ENCODE data around the gene SCMH1.
A peak's percentile ranks its signal among the peaks of the same experiment; 100 is the strongest.

SCMH1 gene

DNA sequence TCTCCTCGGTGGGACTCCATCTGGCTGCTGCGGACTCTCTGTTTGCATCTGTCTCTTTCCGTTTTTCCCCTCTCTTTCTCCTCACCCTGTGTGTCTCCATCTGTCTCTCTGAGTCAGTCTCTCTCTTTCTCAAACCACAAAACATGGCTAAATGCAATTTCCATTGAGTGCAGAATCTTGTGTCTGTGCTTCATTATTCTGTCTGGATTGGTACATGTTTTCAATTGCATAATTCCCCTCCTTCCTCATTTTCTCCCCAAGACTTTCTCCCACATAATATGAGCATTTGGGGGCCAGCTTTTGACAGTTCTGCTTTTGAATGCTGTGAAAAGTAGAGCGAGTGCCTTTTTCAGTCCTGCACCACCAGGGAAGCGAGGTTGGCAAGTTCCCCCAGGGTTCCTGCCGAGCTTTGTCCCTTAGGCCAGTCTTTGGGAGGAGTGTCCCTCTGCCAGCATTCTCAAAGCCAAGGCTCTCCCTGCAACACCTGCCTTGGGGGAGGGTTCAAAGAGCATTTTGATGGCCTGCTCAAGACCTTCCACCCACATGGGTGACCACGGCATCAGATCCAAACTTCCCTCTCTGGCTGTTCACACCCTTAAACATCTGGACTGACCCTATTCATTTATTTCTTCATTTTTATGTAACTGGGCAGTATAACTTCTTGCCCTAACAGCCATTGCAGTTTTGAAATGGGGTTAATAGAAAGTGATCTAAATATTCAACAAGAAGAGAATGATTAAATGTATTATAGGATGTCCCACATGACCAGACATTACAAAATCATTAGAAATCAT lies 32.8 kb upstream of the SCMH1 start:
- no peak for TF ChIP-seq CTCF (conservative IDR thresholded peaks at IDR 0.05; ENCODE audit: low read depth, low read length)
- H3K4me3 ChIP-seq (ENCODE audit: low read depth, low read length) = no peak overlapping the region
- no peak for DNase-seq (ENCODE audit: low read depth)

GRCh38 chr1:41272601-41273000 lies 30.5 kb upstream of the SCMH1 start:
- no peak for DNase-seq (ENCODE audit: low read depth)
- TF ChIP-seq CTCF (conservative IDR thresholded peaks at IDR 0.05; ENCODE audit: low read depth, low read length) = no peak
- H3K4me3 ChIP-seq (ENCODE audit: low read depth, low read length) = no peak overlapping the region

DNA sequence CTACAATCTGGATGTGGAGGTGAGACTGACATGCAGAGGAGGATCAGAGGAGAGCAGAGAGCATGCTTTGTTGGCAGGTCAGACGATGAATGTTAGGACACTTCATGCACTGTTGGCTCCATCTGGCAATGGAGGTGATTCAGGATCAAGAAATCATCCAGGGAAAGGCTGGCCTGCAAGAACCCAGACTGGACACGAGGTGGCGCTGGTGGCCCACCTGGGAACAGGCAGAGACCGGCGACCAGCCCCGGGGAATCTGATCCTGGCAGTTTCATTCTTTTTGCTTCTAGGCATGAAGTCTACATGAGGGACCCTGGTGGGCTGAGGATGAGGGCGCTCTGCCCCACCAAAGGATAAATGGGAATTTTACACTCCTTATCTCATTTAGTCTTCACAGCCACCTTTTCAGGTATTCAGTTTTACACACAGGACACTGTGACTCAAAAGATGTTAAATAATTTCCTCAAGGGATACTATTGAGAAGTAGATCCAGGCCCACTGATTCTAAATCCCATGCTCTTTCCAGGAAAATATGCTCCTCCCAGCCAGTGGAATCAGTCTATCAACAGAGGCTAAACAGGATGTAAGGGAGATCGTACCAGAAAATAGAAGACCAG lies 26.2 kb upstream of the SCMH1 start:
- no peak overlapping the region for H3K4me3 ChIP-seq (ENCODE audit: low read depth, low read length)
- DNase-seq (ENCODE audit: low read depth) = peak; percentile 84
- TF ChIP-seq CTCF (conservative IDR thresholded peaks at IDR 0.05; ENCODE audit: low read depth, low read length) = peak; percentile 98

GRCh38 chr1:41261926-41262618 lies 20.0 kb upstream of the SCMH1 start:
- DNase-seq (ENCODE audit: low read depth) = no peak
- no peak overlapping the region for H3K4me3 ChIP-seq (ENCODE audit: low read depth, low read length)
- no peak for TF ChIP-seq CTCF (conservative IDR thresholded peaks at IDR 0.05; ENCODE audit: low read depth, low read length)

DNA sequence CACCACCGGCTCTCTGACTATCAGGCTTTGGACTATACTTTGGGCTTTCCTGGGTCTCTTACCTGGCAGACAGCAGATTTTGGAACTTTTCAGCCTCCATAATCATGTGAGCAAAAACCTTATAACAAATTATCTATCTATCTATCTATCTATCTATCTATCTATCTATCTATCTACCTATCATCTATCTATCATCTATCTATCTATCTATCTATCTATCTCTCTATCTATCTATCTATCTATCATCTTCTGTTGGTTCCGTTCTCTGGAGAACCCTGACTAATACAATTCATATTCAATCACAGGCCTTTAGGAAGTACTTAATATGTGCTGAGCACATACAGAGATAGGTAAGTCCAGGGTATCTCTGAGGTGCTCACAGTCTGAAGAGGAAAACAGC lies 18.7 kb upstream of the SCMH1 start:
- DNase-seq (ENCODE audit: low read depth) = no peak
- no peak for TF ChIP-seq CTCF (conservative IDR thresholded peaks at IDR 0.05; ENCODE audit: low read depth, low read length)
- no peak overlapping the region for H3K4me3 ChIP-seq (ENCODE audit: low read depth, low read length)

DNA sequence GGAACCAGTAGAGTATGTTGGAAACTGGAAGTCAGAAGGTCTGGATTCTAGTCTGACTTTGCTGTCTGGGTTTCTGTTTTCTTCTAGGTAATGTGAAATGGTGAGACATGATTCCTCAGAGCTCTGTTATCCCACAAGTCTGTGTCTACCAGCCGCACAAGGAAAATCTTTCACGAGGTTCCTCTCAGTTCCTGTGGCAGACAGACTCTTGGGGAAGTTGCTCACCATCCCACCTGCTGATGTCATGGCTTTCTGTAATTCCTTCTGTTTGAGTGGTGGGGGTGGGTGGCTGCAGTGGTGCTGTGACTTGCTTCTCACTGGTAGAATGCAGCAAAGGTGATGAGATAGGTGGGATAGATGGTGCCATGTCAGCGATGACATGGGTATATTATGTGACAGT lies 17.1 kb upstream of the SCMH1 start:
- no peak for DNase-seq (ENCODE audit: low read depth)
- no peak for TF ChIP-seq CTCF (conservative IDR thresholded peaks at IDR 0.05; ENCODE audit: low read depth, low read length)
- H3K4me3 ChIP-seq (ENCODE audit: low read depth, low read length) = no peak overlapping the region
